GM21360 (cell line): ENCODE data around the gene CLDN9.
"Not testable (repeated sequence)": the region's sequence is repeated elsewhere in the genome, so short reads cannot be mapped to it uniquely, and the experiment has no call there.

Source experiments
- ATAC-seq: cut with Tn5 transposase; IDR thresholded peaks from one replicate; pipeline ENCODE4 v1.9.1; 2021; ENCODE audit warnings: mild to moderate bottlenecking, moderate library complexity; ENCODE audit not compliant: unreplicated experiment

The CLDN9 gene

DNA sequence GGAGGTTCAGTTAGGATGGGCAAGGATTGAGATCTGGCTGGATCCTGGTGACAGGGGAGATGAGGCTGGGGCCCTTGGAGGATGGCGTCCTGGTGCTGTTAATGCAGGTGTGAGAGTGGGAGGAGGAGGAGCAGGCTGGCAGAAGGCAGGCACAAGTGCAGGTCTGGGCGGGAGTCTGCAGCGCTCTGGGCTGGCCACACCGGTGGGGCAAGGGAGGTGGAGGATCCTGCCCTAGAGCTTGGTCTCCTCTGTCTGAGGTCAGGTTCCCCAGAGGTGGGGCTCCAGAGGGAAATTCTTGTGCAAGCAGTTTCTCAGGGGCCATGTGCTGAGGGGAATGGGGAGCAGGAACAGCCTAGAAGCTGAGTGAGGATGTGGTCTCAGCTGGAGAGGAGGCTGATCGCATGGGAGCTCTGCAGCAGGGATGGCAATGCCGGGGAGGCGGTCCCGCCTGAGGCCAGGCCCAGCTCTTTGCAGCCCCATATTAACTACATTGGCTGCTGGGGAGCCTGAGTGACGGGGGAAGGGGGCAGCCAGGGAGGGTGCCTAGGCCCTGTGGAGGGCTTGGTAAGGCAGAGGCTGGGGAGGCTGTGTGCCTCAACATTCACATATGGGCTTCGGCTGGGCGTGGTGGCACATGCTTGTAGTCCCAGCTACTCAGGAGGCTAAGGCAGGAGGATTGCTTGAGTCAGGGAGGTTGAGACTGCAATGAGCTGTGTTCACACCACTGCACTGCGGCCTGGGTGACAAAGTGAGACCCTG lies 40.0 kb downstream of the CLDN9 start:
- not testable (repeated sequence) for ATAC-seq

GRCh38 chr16:3053330-3053710 lies 40.6 kb downstream of the CLDN9 start:
- not testable (repeated sequence) for ATAC-seq

GRCh38 chr16:3054965-3055733 lies 42.4 kb downstream of the CLDN9 start:
- ATAC-seq = no peak

DNA sequence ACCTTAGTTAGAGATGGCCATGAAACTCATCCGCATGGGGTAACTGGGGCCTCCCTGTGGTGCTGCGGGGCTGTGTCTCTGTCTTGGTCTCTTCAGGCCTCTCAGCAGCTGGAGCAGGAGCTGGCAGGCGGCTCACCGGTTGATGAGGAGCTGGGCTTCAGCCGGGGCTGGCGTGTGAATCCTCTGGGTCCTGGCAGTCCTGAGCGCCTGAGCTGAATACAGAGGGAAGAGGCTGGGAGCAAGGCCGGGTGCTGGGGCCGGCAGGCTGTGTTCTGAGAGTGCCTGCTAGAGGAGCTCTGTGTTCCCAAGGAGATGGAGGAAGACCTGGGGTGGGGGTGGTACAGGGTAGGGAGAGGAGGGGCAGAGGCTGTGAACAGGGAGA lies 43.0 kb downstream of the CLDN9 start:
- not testable (repeated sequence) for ATAC-seq

GRCh38 chr16:3056336-3057180 lies 43.8 kb downstream of the CLDN9 start:
- ATAC-seq = no peak

GRCh38 chr16:3057181-3058138 lies 44.7 kb downstream of the CLDN9 start:
- ATAC-seq = no peak

GRCh38 chr16:3058139-3059030 lies 45.7 kb downstream of the CLDN9 start:
- no peak for ATAC-seq

- ATAC-seq = no peak
These were observed 46.5 kb downstream of the CLDN9 start for GRCh38 chr16:3059041-3059722.

- no peak for ATAC-seq
These were observed 47.1 kb downstream of the CLDN9 start for GRCh38 chr16:3059723-3060242.

DNA sequence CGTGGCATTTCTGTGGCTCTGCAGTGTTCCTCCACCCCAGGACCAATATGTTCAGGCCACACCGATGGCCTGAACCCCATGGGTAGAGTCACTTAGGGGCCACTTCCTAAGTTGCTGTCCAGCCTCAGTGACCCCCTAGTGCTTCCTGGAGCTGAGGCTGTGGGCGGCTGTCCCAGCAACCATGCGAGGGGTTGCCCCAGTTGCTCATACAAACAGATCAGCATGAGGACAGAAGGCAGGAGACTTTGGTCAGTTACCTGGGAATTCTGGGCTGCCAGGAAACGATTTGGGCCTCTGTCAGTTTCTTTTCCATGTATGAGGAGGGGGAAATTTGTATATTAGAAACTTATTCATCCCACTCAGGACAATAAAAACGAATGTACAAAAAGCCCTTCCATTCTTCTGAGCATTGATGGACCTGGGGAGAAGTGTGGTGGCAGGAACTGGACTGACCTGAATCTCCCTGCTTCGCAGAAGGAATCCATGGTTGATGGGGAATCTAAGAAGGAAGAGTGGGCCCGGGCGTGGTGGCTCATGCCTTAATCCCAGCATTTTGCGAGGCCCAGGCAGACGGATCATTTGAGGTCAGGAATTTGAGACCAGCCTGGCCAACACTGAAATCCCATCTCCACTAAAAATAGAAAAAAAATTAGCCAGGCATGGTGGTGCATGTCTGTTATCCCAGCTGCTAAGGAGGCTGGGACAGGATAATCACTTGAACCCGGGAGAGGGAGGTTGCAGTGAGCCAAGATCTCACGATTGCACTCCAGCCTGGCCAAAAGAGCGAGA lies 47.8 kb downstream of the CLDN9 start:
- ATAC-seq = no peak

- no peak for ATAC-seq
These were observed 49.8 kb downstream of the CLDN9 start for GRCh38 chr16:3062553-3062952.

DNA sequence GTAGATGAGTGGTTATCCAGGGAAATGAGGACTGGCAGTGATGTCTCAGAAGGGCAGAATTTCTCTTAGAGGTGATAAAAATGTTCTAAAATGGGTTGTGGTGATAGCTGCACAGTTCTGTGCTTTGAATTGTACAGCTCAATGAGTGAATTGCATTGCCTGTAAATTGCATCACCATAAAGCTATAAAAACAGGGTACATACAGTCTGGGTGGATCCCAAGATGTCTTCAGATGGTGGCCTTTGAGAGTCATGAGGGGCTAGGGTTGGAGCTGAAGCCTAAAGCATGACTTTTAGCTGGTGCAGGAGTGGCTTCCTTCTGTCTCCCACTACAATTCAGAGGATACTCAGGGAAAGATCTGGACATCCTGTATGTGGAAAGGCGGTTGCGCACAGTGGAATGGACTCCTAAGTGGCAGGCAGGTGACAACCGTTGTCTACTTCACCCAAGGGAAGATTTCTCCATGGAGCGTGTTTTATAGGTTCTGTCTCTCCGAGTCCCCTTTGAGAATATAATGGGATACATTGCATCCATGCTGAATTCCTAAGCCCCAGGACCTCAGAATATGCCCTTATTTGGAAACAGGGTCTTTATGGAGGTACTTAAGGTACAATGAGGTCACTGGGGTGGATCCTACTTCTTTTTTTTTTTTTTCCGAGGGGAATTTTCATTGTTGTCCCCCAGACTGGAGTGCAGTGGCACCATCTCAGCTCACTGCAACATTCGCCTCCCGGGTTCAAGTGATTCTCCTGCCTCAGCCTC lies 51.1 kb downstream of the CLDN9 start:
- no peak for ATAC-seq
